Suprapubic skin (tissue), 4 donors: ENCODE results near the gene TWIST2. TPM values are rescaled to one million over a fixed set of nuclear protein-coding genes. Genes with fewer than 3 reads are reported as not detected.

Source experiments
- DNase-seq, 2 donors: peaks; one replicate each; pipeline ENCODE4 v3.0.0-alpha.2; 2019; ENCODE audit warnings: low spot score in 2 of 2
- H3K27ac ChIP-seq: fragments of 200-600 bp; sonication (generic); one replicate; pipeline ENCODE4 v1.5.1; 2019
- H3K27me3 ChIP-seq: fragments of 200-600 bp; sonication (generic); one replicate; pipeline ENCODE4 v1.5.1; 2019
- H3K36me3 ChIP-seq: fragments of 200-600 bp; sonication (generic); one replicate; pipeline ENCODE4 v1.5.1; 2019
- H3K4me1 ChIP-seq: fragments of 200-600 bp; sonication (generic); one replicate; pipeline ENCODE4 v1.5.1; 2019
- H3K4me3 ChIP-seq: fragments of 200-600 bp; sonication (generic); one replicate; pipeline ENCODE4 v1.5.1; 2019; ENCODE audit warnings: mild to moderate bottlenecking
- H3K9me3 ChIP-seq: fragments of 200-600 bp; sonication (generic); one replicate; pipeline ENCODE4 v1.5.1; 2019
- CTCF ChIP-seq, 2 donors: fragments of 200-600 bp in 1 of 2; fragments of 450-650 bp in 1 of 2; sonication (generic) in 1 of 2; IDR thresholded peaks; one replicate each; pipeline ENCODE4 v1.5.1; 2016 to 2019; ENCODE audit warnings: antibody characterized with exemption in 2 of 2, mild to moderate bottlenecking in 1 of 2, moderate library complexity in 1 of 2
- EP300 ChIP-seq: sonication (generic); formaldehyde crosslinking; IDR thresholded peaks from one replicate; pipeline ENCODE4 v1.6.1; 2017; ENCODE audit warnings: antibody characterized with exemption
- POLR2A ChIP-seq, 2 donors: fragments of 450-650 bp; IDR thresholded peaks; one replicate each; pipeline ENCODE4 v1.6.1; 2017; ENCODE audit warnings: antibody characterized with exemption in 2 of 2, mild to moderate bottlenecking in 2 of 2, moderate library complexity in 2 of 2
- POLR2AphosphoS5 ChIP-seq, 3 donors: sonication (generic); formaldehyde crosslinking; IDR thresholded peaks; one replicate each; pipeline ENCODE4 v1.6.1; 2017; ENCODE audit warnings: antibody characterized with exemption in 3 of 3
- WGBS: methylation state at CpG from one replicate; pipeline ENCODE4 v1.1.5; 2018; 5-methylcytosine and 5-hydroxymethylcytosine counted together
- total RNA-seq, 4 donors: library from RNA; depleted of rRNA; stranded (reverse); fragments of >200 nt; gene quantifications; one replicate each; pipeline ENCODE4 v1.1.0, GENCODE V29; 2016

TWIST2 gene
- total RNA-seq, 4 donors from 2014 or later, result 14.7 to 72.7 (median 30.4) TPM

- 78% methylated on average over 4 of the region's 4 CpGs for WGBS
- H3K27me3 ChIP-seq, result peaks cover 26% of the 10 kb centered on the region
- H3K9me3 ChIP-seq, result no peaks in the 10 kb centered on the region
- DNase-seq, result no peak
- no peaks in the 10 kb centered on the region for H3K36me3 ChIP-seq
- no peak overlapping the region for H3K4me3 ChIP-seq
- TF ChIP-seq CTCF (IDR thresholded peaks at IDR 0.05), result no peak
- no peak for TF ChIP-seq POLR2AphosphoS5 (IDR thresholded peaks at IDR 0.05)
- H3K27ac ChIP-seq, result no peak overlapping the region
- H3K4me1 ChIP-seq, result peaks cover 22% of the 10 kb centered on the region
Measured at GRCh38 chr2:238879621-238880377, 31.9 kb downstream of the TWIST2 start.

- H3K9me3 ChIP-seq, result no peaks in the 10 kb centered on the region
- no peaks in the 10 kb centered on the region for H3K36me3 ChIP-seq
- DNase-seq, result no peak
- no peak overlapping the region for H3K4me3 ChIP-seq
- peaks cover 29% of the 10 kb centered on the region for H3K27me3 ChIP-seq
- H3K4me1 ChIP-seq, result peaks cover 17% of the 10 kb centered on the region
- 66% methylated on average over 7 of the region's 7 CpGs for WGBS
- H3K27ac ChIP-seq, result no peak overlapping the region
- no peak for TF ChIP-seq POLR2AphosphoS5 (IDR thresholded peaks at IDR 0.05)
- no peak for TF ChIP-seq EP300
- TF ChIP-seq CTCF (IDR thresholded peaks at IDR 0.05), result no peak
- no peak for TF ChIP-seq POLR2A (IDR thresholded peaks at IDR 0.05)
Measured at GRCh38 chr2:238881353-238882081, 33.6 kb downstream of the TWIST2 start.

GRCh38 chr2:238882082-238882755 is 34.3 kb downstream of the TWIST2 start:
- DNase-seq, result no peak
- Histone ChIP-seq H3K27ac (no peak overlapping the region), H3K4me1 (peaks cover 17% of the 10 kb centered on the region), H3K36me3 (no peaks in the 10 kb centered on the region), H3K4me3 (no peak overlapping the region), H3K9me3 (no peaks in the 10 kb centered on the region), H3K27me3 (peaks cover 29% of the 10 kb centered on the region)
- TF ChIP-seq POLR2AphosphoS5 (IDR thresholded peaks at IDR 0.05) (no peak), EP300 (no peak)
- WGBS, result 62% methylated on average over 6 of the region's 6 CpGs

- no peak for TF ChIP-seq CTCF (IDR thresholded peaks at IDR 0.05)
- TF ChIP-seq POLR2AphosphoS5 (IDR thresholded peaks at IDR 0.05), result no peak
- TF ChIP-seq EP300, result no peak
- no peak for TF ChIP-seq POLR2A (IDR thresholded peaks at IDR 0.05)
- Histone ChIP-seq H3K4me3 (no peak overlapping the region), H3K9me3 (no peaks in the 10 kb centered on the region), H3K4me1 (peaks cover 17% of the 10 kb centered on the region), H3K27ac (peak overlapping the region; percentile 8), H3K36me3 (no peaks in the 10 kb centered on the region), H3K27me3 (peaks cover 24% of the 10 kb centered on the region)
- DNase-seq, result no peak
- 67% methylated on average over 9 of the region's 9 CpGs for WGBS
Measured at GRCh38 chr2:238883421-238883901, 35.6 kb downstream of the TWIST2 start.

GRCh38 chr2:238884122-238884811 is 36.4 kb downstream of the TWIST2 start:
- no peak for DNase-seq
- Histone ChIP-seq H3K27ac (no peak overlapping the region), H3K36me3 (no peaks in the 10 kb centered on the region), H3K4me3 (no peak overlapping the region), H3K9me3 (no peaks in the 10 kb centered on the region), H3K4me1 (peaks cover 17% of the 10 kb centered on the region), H3K27me3 (peaks cover 24% of the 10 kb centered on the region)
- 57% methylated on average over 6 of the region's 19 CpGs for WGBS
- TF ChIP-seq CTCF (IDR thresholded peaks at IDR 0.05) (no peak), EP300 (no peak), POLR2AphosphoS5 (IDR thresholded peaks at IDR 0.05) (no peak), POLR2A (IDR thresholded peaks at IDR 0.05) (no peak)
